HG03521 (cell line): ENCODE results near the gene TRPV5.
A peak's percentile ranks its signal among the peaks of the same experiment; 100 is the strongest.

Experiments used
- ATAC-seq: cut with Tn5 transposase; IDR thresholded peaks from one replicate; pipeline ENCODE4 v1.9.1; 2021; ENCODE audit warnings: mild to moderate bottlenecking, moderate library complexity; ENCODE audit not compliant: unreplicated experiment

Gene TRPV5

GRCh38 chr7:142873281-142873784, 60.2 kb downstream of the TRPV5 start:
- ATAC-seq = peak; percentile 74

GRCh38 chr7:142872106-142872675, 61.4 kb downstream of the TRPV5 start:
- ATAC-seq = no peak

GRCh38 chr7:142871260-142872105, 62.1 kb downstream of the TRPV5 start:
- ATAC-seq = no peak

GRCh38 chr7:142870566-142871259, 62.8 kb downstream of the TRPV5 start:
- no peak for ATAC-seq

GRCh38 chr7:142870147-142870559, 63.4 kb downstream of the TRPV5 start:
- ATAC-seq = no peak

GRCh38 chr7:142869434-142869833, 64.1 kb downstream of the TRPV5 start:
- no peak for ATAC-seq

- ATAC-seq = no peak
Observed at GRCh38 chr7:142868986-142869415, 64.5 kb downstream of the TRPV5 start.

GRCh38 chr7:142868188-142868985, 65.2 kb downstream of the TRPV5 start:
- no peak for ATAC-seq

GRCh38 chr7:142867398-142868187, 66.0 kb downstream of the TRPV5 start:
- no peak for ATAC-seq

- no peak for ATAC-seq
Observed at GRCh38 chr7:142867097-142867378, 66.5 kb downstream of the TRPV5 start.

- no peak for ATAC-seq
Observed at GRCh38 chr7:142866361-142867096, 67.0 kb downstream of the TRPV5 start.

- no peak for ATAC-seq
Observed at GRCh38 chr7:142865766-142866165, 67.8 kb downstream of the TRPV5 start.

- ATAC-seq = no peak
Observed at GRCh38 chr7:142864980-142865747, 68.4 kb downstream of the TRPV5 start.

- ATAC-seq = no peak
Observed at GRCh38 chr7:142863891-142864685, 69.5 kb downstream of the TRPV5 start.

GRCh38 chr7:142862786-142863400, 70.7 kb downstream of the TRPV5 start:
- ATAC-seq = no peak

GRCh38 chr7:142862351-142862750, 71.2 kb downstream of the TRPV5 start:
- ATAC-seq = no peak

GRCh38 chr7:142860968-142861367, 72.6 kb downstream of the TRPV5 start:
- no peak for ATAC-seq

GRCh38 chr7:142859829-142860228, 73.7 kb downstream of the TRPV5 start:
- ATAC-seq = no peak
